ENCODE data around the gene CEP128.

Gene CEP128

GRCh38 chr14:80713076-80713850 is 228.3 kb downstream of the CEP128 start:
- Histone ChIP-seq H3K27me3 (ENCODE audit: control insufficient read depth, low read length) (no peaks in the 10 kb centered on the region), H3K9me2 (replicated peaks; ENCODE audit: control insufficient read depth, low read length) (no peaks in the 10 kb centered on the region), H3K4me1 (ENCODE audit: control insufficient read depth, low read length) (no peaks in the 10 kb centered on the region), H3K79me2 (ENCODE audit: control insufficient read depth, low read length) (no peaks in the 10 kb centered on the region), H3K4me3 (ENCODE audit: low read length) (no peak overlapping the region), H3F3A (ENCODE audit: control insufficient read depth, insufficient read depth) (no peaks in the 10 kb centered on the region), H3K27ac (ENCODE audit: low read depth, low read length) (no peak overlapping the region), H3K36me3 (ENCODE audit: control insufficient read depth, low read length) (no peaks in the 10 kb centered on the region), H3K9me3 (ENCODE audit: control insufficient read depth, insufficient read depth, low read length) (no peaks in the 10 kb centered on the region), H3K4me2 (ENCODE audit: low read length) (no peak overlapping the region), H4K20me1 (ENCODE audit: control insufficient read depth, insufficient read depth, low read depth, low read length) (no peaks in the 10 kb centered on the region)
- TF ChIP-seq EZH2phosphoT487 (IDR thresholded peaks at IDR 0.05; ENCODE audit: borderline replicate concordance, low read length) (no peak), CTCF (IDR thresholded peaks at IDR 0.05; ENCODE audit: low read depth, low read length, poor library complexity, severe bottlenecking) (no peak)

- no peak overlapping the region for H3K4me3 ChIP-seq (ENCODE audit: low read length)
- no peaks in the 10 kb centered on the region for H3F3A ChIP-seq (ENCODE audit: control insufficient read depth, insufficient read depth)
- no peaks in the 10 kb centered on the region for H3K9me2 ChIP-seq (replicated peaks; ENCODE audit: control insufficient read depth, low read length)
- no peak for TF ChIP-seq CTCF (IDR thresholded peaks at IDR 0.05; ENCODE audit: low read depth, low read length, poor library complexity, severe bottlenecking)
- no peak for TF ChIP-seq EZH2phosphoT487 (IDR thresholded peaks at IDR 0.05; ENCODE audit: borderline replicate concordance, low read length)
- H3K4me2 ChIP-seq (ENCODE audit: low read length), result no peak overlapping the region
- H3K4me1 ChIP-seq (ENCODE audit: control insufficient read depth, low read length), result no peaks in the 10 kb centered on the region
- H4K20me1 ChIP-seq (ENCODE audit: control insufficient read depth, insufficient read depth, low read depth, low read length), result no peaks in the 10 kb centered on the region
- H3K9me3 ChIP-seq (ENCODE audit: control insufficient read depth, insufficient read depth, low read length), result no peaks in the 10 kb centered on the region
- H3K79me2 ChIP-seq (ENCODE audit: control insufficient read depth, low read length), result no peaks in the 10 kb centered on the region
- H3K36me3 ChIP-seq (ENCODE audit: control insufficient read depth, low read length), result 0 out of 2 replicates have a peak, but pooled peaks cover 2% of the 10 kb centered on the region
- H3K27ac ChIP-seq (ENCODE audit: low read depth, low read length), result no peak overlapping the region
- H3K27me3 ChIP-seq (ENCODE audit: control insufficient read depth, low read length), result no peaks in the 10 kb centered on the region
These were observed 236.1 kb downstream of the CEP128 start for GRCh38 chr14:80705241-80705980.

- Histone ChIP-seq H3K27me3 (ENCODE audit: control insufficient read depth, low read length) (no peaks in the 10 kb centered on the region), H3K4me1 (ENCODE audit: control insufficient read depth, low read length) (no peaks in the 10 kb centered on the region), H3K9me2 (replicated peaks; ENCODE audit: control insufficient read depth, low read length) (no peaks in the 10 kb centered on the region), H3K27ac (ENCODE audit: low read depth, low read length) (no peak overlapping the region), H3K79me2 (ENCODE audit: control insufficient read depth, low read length) (no peaks in the 10 kb centered on the region), H3K4me3 (ENCODE audit: low read length) (no peak overlapping the region), H3K4me2 (ENCODE audit: low read length) (no peak overlapping the region), H3K36me3 (ENCODE audit: control insufficient read depth, low read length) (no peaks in the 10 kb centered on the region), H4K20me1 (ENCODE audit: control insufficient read depth, insufficient read depth, low read depth, low read length) (no peaks in the 10 kb centered on the region), H3K9me3 (ENCODE audit: control insufficient read depth, insufficient read depth, low read length) (no peaks in the 10 kb centered on the region), H3F3A (ENCODE audit: control insufficient read depth, insufficient read depth) (no peaks in the 10 kb centered on the region)
- no peak for TF ChIP-seq CTCF (IDR thresholded peaks at IDR 0.05; ENCODE audit: low read depth, low read length, poor library complexity, severe bottlenecking)
- TF ChIP-seq EZH2phosphoT487 (IDR thresholded peaks at IDR 0.05; ENCODE audit: borderline replicate concordance, low read length), result no peak
These were observed 240.9 kb downstream of the CEP128 start for GRCh38 chr14:80700601-80701000.
